Measurements from ENCODE around the gene NPM1. TPM values are rescaled to one million over a fixed set of nuclear protein-coding genes. Genes with fewer than 3 reads are reported as not detected.

The NPM1 gene
- total RNA-seq, 1 experiment from 2014 or later, result 3,122 TPM

DNA sequence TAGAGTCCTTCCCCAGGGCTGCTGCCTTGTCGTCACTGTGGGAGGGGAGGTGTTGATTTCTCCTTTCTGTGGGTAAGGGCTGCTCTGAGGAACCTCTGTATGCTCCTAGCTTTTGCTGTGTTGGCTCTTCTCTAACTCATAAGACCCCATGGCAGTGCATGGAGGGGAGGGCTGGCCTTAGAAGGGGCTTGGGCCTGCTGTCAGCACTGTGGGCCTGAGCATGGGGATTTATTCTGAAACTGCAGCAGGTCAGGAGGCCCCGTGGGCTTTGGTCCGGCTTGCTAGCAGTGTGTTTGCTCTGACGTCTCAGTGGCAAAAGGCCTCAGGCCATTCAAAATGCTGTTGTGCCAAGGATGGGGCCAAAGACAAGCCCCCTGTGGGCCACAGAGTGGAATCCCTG lies 38.6 kb downstream of the NPM1 start:
- TF ChIP-seq, protein P1, sequence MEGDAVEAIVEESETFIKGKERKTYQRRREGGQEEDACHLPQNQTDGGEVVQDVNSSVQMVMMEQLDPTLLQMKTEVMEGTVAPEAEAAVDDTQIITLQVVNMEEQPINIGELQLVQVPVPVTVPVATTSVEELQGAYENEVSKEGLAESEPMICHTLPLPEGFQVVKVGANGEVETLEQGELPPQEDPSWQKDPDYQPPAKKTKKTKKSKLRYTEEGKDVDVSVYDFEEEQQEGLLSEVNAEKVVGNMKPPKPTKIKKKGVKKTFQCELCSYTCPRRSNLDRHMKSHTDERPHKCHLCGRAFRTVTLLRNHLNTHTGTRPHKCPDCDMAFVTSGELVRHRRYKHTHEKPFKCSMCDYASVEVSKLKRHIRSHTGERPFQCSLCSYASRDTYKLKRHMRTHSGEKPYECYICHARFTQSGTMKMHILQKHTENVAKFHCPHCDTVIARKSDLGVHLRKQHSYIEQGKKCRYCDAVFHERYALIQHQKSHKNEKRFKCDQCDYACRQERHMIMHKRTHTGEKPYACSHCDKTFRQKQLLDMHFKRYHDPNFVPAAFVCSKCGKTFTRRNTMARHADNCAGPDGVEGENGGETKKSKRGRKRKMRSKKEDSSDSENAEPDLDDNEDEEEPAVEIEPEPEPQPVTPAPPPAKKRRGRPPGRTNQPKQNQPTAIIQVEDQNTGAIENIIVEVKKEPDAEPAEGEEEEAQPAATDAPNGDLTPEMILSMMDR (conservative IDR thresholded peaks at IDR 0.05), result no peak
- no peaks in the 10 kb centered on the region; the same call in 1 of the 2 replicates for H3K4me1 ChIP-seq (ENCODE audit: insufficient read depth, low read length)
- H2BK5ac ChIP-seq (ENCODE audit: insufficient read length, low read length), result no peak overlapping the region
- H3K27me3 ChIP-seq (ENCODE audit: insufficient read depth, low read length), result peaks cover 3% of the 10 kb centered on the region; the same call in 1 of the 2 replicates
- Mint-ChIP-seq H3K4me1 (peaks cover 9 to 30% of the 10 kb centered on the region in 2 experiments), H3K9me3 (no peaks in the 10 kb centered on the region; a peak in 1 of 5 replicates), H3K27ac (peak overlapping the region in 1 of 3 experiments; percentile 82; a peak in 1 of 7 replicates), H3K4me3 (no peak overlapping the region), H3K36me3 (ENCODE audit: insufficient read depth in 1 of 3, low read depth in 3 of 3) (no peaks in the 10 kb centered on the region; a peak in 1 of 7 replicates), H3K27me3 (ENCODE audit: low read depth) (peaks cover 26% of the 10 kb centered on the region)
- no peak overlapping the region for H2BK12ac ChIP-seq (ENCODE audit: insufficient read length, low read depth, low read length)
- peak; percentile 17 for DNase-seq
- H3K23me2 ChIP-seq (ENCODE audit: insufficient read length, low read depth, low read length, poor library complexity, severe bottlenecking), result no peaks in the 10 kb centered on the region
- H3K56ac ChIP-seq (ENCODE audit: insufficient read length, low read depth, low read length), result no peak overlapping the region
- no peaks in the 10 kb centered on the region for H3K79me2 ChIP-seq (ENCODE audit: insufficient read depth, low read length)
- H3K9ac ChIP-seq (ENCODE audit: extremely low read depth, insufficient read length, low read length), result no peak overlapping the region
- H3K23ac ChIP-seq (ENCODE audit: insufficient read length, low read depth, low read length), result no peak overlapping the region
- no peaks in the 10 kb centered on the region for H3K9me3 ChIP-seq (ENCODE audit: control insufficient read depth, low read depth, low read length)
- no peak overlapping the region for H3K14ac ChIP-seq (ENCODE audit: insufficient read depth, low read length)
- H4K5ac ChIP-seq (ENCODE audit: insufficient read length, low read depth, low read length), result no peak overlapping the region
- no peak overlapping the region for H2AK5ac ChIP-seq (ENCODE audit: insufficient read length, low read length)
- no CpG with 5 or more reads among the region's 4 CpGs for WGBS (ENCODE audit: extremely low coverage, insufficient read length, low lambda C conversion rate)
- no peak overlapping the region for H2BK15ac ChIP-seq (ENCODE audit: low read depth, low read length)
- no peak overlapping the region for H3K4ac ChIP-seq (ENCODE audit: low read depth, low read length)
- H3K79me1 ChIP-seq (ENCODE audit: insufficient read depth, low read depth, low read length, poor library complexity, severe bottlenecking), result no peaks in the 10 kb centered on the region
- H2BK20ac ChIP-seq (ENCODE audit: low read depth, low read length, poor library complexity, severe bottlenecking), result no peak overlapping the region
- H3K18ac ChIP-seq (ENCODE audit: insufficient read length, low read depth, low read length), result no peak overlapping the region
- H2BK120ac ChIP-seq (ENCODE audit: low read depth, low read length, poor library complexity, severe bottlenecking), result no peak overlapping the region
- no peak overlapping the region for H2AFZ ChIP-seq (ENCODE audit: low read length)
- H3T11ph ChIP-seq (ENCODE audit: low read length), result no peak overlapping the region
- no peak overlapping the region for H4K8ac ChIP-seq (replicated peaks; ENCODE audit: insufficient read length, low read depth, low read length)
- H3K4me2 ChIP-seq (ENCODE audit: insufficient read depth, insufficient read length, low read length), result no peak overlapping the region
- H4K91ac ChIP-seq (ENCODE audit: insufficient read length, low read depth, low read length), result no peak overlapping the region
- H4K20me1 ChIP-seq (ENCODE audit: control insufficient read depth, insufficient read depth, insufficient read length), result peaks cover 2% of the 10 kb centered on the region
- H3K27ac ChIP-seq (ENCODE audit: insufficient read length, low read depth, low read length), result no peak overlapping the region
